GM12875 (cell line): Measurements from ENCODE around the gene NSD1.
"Not testable (repeated sequence)": the region's sequence is repeated elsewhere in the genome, so short reads cannot be mapped to it uniquely, and the experiment has no call there.

Experiments used
- H3K4me3 ChIP-seq: one replicate; pipeline ENCODE4 v1.5.1; 2011; ENCODE audit warnings: low read depth, low read length, control low read depth
- CTCF ChIP-seq: IDR thresholded peaks from 2 replicates; pipeline ENCODE4 v1.5.1; 2011; ENCODE audit warnings: low read depth, mild to moderate bottlenecking, control low read depth, inconsistent platforms, low read length, moderate library complexity, borderline replicate concordance; ENCODE audit not compliant: insufficient read depth

The NSD1 gene

GRCh38 chr5:177256296-177256695, 122.7 kb downstream of the NSD1 start:
- no peak for TF ChIP-seq CTCF
- H3K4me3 ChIP-seq, result no peak overlapping the region

DNA sequence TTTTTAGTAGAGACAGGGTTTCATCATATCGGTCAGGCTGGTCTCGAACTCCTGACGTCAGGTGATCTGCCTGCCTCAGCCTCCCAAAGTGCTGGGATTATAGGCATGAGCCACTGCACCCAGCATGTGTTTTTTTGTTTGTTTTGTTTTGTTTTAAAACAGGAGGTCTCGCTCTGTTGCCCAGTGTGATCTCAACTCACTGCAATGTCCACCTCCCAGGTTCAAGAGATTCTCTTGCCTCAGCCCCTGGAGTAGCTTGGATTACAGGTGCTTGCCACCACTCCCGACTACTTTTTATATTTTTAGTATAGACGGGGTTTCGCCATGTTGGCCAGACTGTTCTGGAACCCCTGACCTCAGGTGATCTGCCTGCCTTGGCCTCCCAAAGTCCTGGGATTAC, 125.1 kb downstream of the NSD1 start:
- H3K4me3 ChIP-seq, result not testable (repeated sequence)

GRCh38 chr5:177260961-177261360, 127.4 kb downstream of the NSD1 start:
- no peak for TF ChIP-seq CTCF

DNA sequence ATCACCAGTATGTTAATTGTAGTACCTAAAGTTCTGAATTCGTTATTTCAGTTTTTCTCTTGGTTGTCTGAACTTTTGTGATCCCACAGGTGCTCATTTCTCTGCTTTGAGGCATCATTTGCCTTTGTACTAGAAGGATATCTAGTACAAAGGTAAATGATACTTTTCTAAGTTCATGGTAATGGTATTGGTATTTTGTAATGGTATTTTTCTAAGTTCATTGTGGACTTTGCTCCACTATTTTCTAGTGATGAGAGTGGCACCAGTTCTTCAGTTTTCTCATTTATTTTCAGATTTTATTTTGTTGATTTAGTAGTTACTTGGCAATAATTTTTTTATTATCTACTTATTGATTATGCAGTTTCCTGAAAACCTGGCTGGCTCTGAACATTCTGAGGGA, 127.9 kb downstream of the NSD1 start:
- H3K4me3 ChIP-seq, result no peak overlapping the region
- TF ChIP-seq CTCF, result no peak

More at GRCh38 chr5:177260961-177261360, 127.4 kb downstream of the NSD1 start:
- no peak overlapping the region for H3K4me3 ChIP-seq

- TF ChIP-seq CTCF, result no peak
- no peak overlapping the region for H3K4me3 ChIP-seq
Measured at GRCh38 chr5:177264178-177264577, 130.6 kb downstream of the NSD1 start.

- TF ChIP-seq CTCF, result no peak
- H3K4me3 ChIP-seq, result no peak overlapping the region
Measured at GRCh38 chr5:177265395-177265794, 131.8 kb downstream of the NSD1 start.

- H3K4me3 ChIP-seq, result no peak overlapping the region
- TF ChIP-seq CTCF, result no peak
Measured at GRCh38 chr5:177269232-177269895, 135.8 kb downstream of the NSD1 start.
